ENCODE data around the gene RCAN3. TPM values are rescaled to one million over a fixed set of nuclear protein-coding genes. Genes with fewer than 3 reads are reported as not detected.

The RCAN3 gene
- total and polyA plus RNA-seq, 2 of the 13 experiments (the other 11 are each of a cell fraction or from before 2014, with no cell fraction given) = 12.2 to 13.3 TPM

GRCh38 chr1:24558902-24559791 lies 56.5 kb downstream of the RCAN3 start (continued):
- TF ChIP-seq ZBTB25 (CRISPR knock-in tag; IDR thresholded peaks at IDR 0.05) (no peak), ISL2 (CRISPR knock-in tag; IDR thresholded peaks at IDR 0.05) (peak; percentile 67; the same call in 1 of the 2 replicates), DRAP1 (CRISPR knock-in tag; IDR thresholded peaks at IDR 0.05) (no peak; the same call in 1 of the 2 replicates), KLF6 (CRISPR knock-in tag; IDR thresholded peaks at IDR 0.05) (peak; percentile 25; the same call in 1 of the 2 replicates), FOXO1 (CRISPR knock-in tag; IDR thresholded peaks at IDR 0.05) (peak; percentile 55; the same call in 1 of the 2 replicates), CAMTA2 (CRISPR knock-in tag; IDR thresholded peaks at IDR 0.05; ENCODE audit: borderline replicate concordance) (no peak), HDAC2 (CRISPR knock-in tag; IDR thresholded peaks at IDR 0.05) (peak; percentile 92), SMAD1 (CRISPR knock-in tag; IDR thresholded peaks at IDR 0.05; ENCODE audit: borderline replicate concordance, low read depth) (no peak), ZBTB20 (CRISPR knock-in tag; IDR thresholded peaks at IDR 0.05; ENCODE audit: borderline replicate concordance, low read depth) (no peak), ZNF572 (CRISPR knock-in tag; IDR thresholded peaks at IDR 0.05) (no peak), ATM (IDR thresholded peaks at IDR 0.05; ENCODE audit: borderline replicate concordance) (no peak), KLF16 (CRISPR knock-in tag; IDR thresholded peaks at IDR 0.05) (peak in 1 of 2 experiments; percentile 40; a peak in 1 of 4 replicates), ZMYM2 (CRISPR knock-in tag; IDR thresholded peaks at IDR 0.05) (no peak), ZNF580 (CRISPR knock-in tag; IDR thresholded peaks at IDR 0.05; ENCODE audit: borderline replicate concordance, low read depth) (peak; percentile 44; the same call in 1 of the 2 replicates), SPEN (CRISPR knock-in tag; IDR thresholded peaks at IDR 0.05; ENCODE audit: low read depth) (no peak), THRA (CRISPR knock-in tag; IDR thresholded peaks at IDR 0.05; ENCODE audit: borderline replicate concordance) (peak; percentile 65; the same call in 1 of the 2 replicates), ZNF253 (CRISPR knock-in tag; IDR thresholded peaks at IDR 0.05; ENCODE audit: borderline replicate concordance) (no peak), ZNF503 (CRISPR knock-in tag; IDR thresholded peaks at IDR 0.05) (no peak), ZKSCAN1 (IDR thresholded peaks at IDR 0.05; ENCODE audit: low read length) (no peak), ZNF530 (CRISPR knock-in tag; IDR thresholded peaks at IDR 0.05; ENCODE audit: low read depth) (no peak), ZNF550 (CRISPR knock-in tag; IDR thresholded peaks at IDR 0.05; ENCODE audit: borderline replicate concordance) (no peak), ATF7 (IDR thresholded peaks at IDR 0.05) (no peak), ATF7 (CRISPR knock-in tag; IDR thresholded peaks at IDR 0.05) (no peak), MEF2D (CRISPR knock-in tag; IDR thresholded peaks at IDR 0.05) (0 out of 2 replicates have a peak, but pooled peaks have one; percentile 54), HDAC1 (CRISPR knock-in tag; IDR thresholded peaks at IDR 0.05) (peak; percentile 84), MBNL3 (CRISPR knock-in tag; conservative IDR thresholded peaks at IDR 0.05) (no peak)

Measured in HepG2 (cell line).